Dedifferentiated amniotic fluid mesenchymal stem cell (primary cell): ENCODE data around the gene UQCC2.

ENCODE experiments used
- DNase-seq: peaks from one replicate; pipeline ENCODE4 v3.0.0-alpha.2; 2016; ENCODE audit errors: extremely low spot score

UQCC2 gene

DNA sequence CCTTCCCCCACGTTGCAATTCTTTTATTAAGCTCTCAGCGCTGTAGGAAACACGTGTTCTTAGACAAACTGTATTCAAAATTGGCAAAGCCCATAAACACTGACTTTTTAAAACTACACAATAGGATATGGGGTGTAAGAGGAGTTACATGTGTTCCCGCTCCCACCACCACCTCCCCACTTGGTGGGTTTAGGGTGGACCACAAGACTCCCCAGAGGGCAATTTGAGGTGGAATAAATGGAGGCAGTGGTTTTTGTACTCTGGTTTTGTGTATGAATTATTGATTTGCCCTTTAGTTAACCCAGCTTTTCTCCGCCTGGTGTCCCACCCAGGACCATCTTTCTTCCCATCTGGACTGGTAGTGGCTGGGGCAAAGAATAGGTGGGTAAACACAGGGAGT, 3.7 kb downstream of the UQCC2 start:
- no peak for DNase-seq

- DNase-seq = no peak
These were observed 5.4 kb downstream of the UQCC2 start for GRCh38 chr6:33705955-33706725.

DNA sequence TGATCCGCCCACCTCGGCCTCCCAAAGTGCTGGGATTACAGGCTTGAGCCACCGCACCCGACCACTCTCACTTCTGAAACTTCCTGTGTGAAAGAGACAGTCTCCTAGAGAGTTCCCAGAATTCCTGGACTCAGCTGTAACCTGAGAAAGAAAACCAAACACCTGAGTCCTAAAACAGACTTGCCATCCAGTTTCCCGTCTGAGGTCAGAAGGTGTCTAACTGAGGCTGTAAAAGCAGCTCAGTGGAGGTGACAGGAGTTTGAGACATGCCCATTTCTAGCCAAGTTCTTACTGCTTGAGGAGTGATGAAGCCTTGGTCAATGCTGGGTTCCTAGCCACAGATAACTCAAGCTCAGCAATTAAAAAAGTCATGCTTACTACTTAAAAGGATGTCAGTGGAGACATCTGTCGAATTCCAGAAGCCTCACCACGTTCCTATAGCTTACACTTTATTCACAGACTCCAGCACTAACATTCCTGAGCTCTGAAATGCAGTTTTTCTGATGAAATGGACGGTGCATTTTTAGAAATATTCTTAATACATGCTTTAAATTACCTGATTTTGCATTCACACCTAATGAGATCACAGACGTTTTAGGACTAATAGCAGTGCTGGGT, 6.1 kb downstream of the UQCC2 start:
- DNase-seq = no peak

- DNase-seq = no peak
These were observed 7.1 kb downstream of the UQCC2 start for GRCh38 chr6:33704215-33705066.

DNA sequence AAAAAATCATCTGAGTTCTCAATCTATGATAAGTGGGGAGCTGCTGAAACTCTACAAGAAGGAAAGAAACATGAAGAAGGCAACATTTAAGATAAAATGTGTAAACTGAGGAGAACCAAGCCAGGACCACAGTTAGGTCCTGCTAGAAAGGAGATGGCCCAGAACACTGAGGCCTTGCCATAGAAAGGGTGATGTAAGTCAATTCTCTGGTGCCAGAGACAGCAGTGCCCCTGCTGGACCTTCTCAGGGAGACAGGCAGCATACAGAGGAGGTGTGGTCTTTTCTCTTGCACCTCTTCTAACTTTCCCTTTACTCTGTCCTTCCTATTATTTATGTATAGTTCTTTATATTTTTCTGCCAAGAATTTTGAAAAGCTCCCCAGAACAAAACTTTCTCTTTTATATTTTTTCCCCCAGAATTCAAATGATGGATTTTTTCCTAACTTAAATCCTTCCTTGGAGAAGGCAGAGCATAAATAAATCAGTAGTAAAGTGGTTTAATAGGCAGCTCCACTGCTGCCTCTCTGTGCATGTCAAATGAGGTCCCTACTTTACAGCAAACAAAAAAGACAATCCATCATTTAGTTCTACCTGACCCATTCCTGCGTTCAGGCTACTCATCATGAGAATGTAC, 9.0 kb downstream of the UQCC2 start:
- peak; percentile 58 for DNase-seq

DNA sequence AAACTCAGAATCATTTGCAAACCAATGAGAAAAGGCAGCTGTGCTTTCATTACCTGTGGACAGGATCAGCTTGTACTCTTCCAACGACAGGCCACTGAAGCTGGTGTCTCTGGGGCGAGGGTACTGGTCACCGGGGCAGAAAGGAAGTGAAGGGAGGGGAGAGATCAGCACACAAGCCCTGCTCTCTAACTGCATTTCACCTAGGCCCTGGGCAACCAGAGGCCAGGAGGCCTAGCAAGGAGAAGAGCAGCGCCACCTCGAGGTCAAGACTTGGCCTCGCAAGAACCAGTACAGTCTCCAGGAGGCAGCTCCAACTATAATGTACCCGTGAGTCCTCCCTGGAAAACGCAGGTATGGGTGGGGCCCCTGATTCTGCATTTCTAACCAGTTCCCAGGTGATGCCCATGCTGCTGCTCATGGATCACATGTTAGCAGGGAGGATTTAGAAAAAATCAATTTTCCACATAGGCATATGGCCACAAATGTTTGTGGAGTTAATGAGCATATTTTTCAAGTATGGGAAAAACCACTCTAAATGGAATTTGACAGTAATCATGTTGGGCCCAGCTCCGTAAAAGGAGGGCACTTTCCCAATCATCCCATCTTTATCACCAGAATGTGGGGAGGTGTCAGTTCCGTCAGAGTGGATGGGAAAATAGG, 11.0 kb downstream of the UQCC2 start:
- peak; percentile 26 for DNase-seq

- no peak for DNase-seq
These were observed 11.8 kb downstream of the UQCC2 start for GRCh38 chr6:33699739-33700138.

DNA sequence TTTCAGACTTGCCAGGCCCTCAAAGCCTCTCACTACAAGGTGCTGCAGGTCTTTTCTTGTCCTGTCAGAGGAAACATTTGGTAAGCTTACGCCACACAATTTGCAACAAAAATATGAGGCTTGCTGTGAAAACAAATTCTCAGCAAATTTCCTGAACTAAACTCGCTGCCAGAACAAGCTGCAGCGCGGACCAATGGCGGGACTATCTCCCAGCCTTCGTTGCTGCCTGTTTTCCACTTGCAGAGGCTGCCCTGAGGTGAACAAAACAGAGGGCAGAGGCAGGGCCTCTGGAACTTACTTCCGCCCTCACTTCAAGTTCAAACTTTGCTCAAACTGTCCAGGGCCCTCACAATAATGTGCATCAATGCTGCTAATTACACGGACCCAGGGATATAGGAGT, 12.4 kb downstream of the UQCC2 start:
- DNase-seq = no peak

GRCh38 chr6:33698494-33698893, 13.0 kb downstream of the UQCC2 start:
- no peak for DNase-seq

DNA sequence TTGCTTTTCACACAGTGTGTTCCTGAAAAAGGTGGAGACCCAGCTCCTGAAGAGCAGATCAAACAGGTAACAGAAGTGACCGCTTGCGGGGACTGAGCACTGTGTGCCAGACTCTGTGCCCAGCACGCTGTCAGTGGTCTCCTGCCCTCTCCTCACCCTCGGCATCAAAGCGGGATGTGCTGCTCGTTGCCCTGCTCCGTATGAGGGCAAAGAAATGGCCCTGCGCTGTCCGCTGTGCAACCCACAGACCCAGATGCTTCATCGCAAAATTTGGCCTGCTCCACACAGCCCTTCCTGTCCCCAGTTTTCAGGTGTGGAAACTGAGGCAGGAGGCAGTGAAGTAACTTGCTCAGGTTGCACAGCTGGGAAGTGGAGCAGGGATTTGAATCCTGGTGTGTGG, 13.7 kb downstream of the UQCC2 start:
- no peak for DNase-seq

- DNase-seq = peak; percentile 20
These were observed 14.7 kb downstream of the UQCC2 start for GRCh38 chr6:33696548-33697518.

DNA sequence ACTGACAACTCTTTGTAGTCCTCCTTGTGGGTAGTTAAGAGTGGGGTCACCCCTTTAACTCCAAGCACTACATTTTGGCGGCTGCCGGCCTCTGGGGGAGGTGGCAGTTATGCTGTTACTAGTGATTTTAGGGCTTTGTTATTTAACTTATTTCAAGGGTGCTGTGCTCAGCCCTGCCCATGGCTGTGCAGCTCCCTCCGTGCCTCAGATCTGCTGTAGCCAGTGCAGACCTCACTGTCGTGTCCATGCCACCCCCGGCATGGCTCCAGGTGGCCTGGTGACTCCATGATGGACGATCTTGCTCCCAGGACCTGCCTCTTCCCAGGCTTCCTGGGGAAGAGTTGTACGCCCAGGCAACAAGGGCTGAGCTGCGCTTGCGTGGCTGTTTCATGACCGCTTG, 15.4 kb downstream of the UQCC2 start:
- DNase-seq = no peak

- DNase-seq = no peak
These were observed 16.0 kb downstream of the UQCC2 start for GRCh38 chr6:33695451-33695887.

DNA sequence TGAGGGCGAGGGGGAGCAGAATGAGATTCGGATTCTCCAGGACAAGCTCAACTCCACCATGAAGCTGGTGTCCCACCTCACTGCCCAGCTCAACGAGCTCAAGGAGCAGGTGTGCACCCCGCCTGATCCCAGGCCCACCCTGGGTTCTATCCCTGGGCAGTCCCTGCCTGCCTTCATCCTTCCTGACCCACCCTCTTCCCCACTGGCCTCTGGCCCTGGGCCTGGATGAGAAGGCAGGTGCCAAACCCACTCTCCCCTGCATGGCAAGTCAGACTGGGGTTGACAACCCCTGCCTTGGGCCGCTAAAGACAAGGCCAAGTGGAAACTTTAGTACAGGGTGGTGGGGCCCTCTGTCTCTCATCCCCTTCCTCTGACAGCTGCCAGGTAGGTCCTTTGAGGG, 16.5 kb downstream of the UQCC2 start:
- no peak for DNase-seq

- DNase-seq = peak; percentile 50
These were observed 17.0 kb downstream of the UQCC2 start for GRCh38 chr6:33694401-33694931.

GRCh38 chr6:33693186-33694105, 18.1 kb downstream of the UQCC2 start:
- no peak for DNase-seq

DNA sequence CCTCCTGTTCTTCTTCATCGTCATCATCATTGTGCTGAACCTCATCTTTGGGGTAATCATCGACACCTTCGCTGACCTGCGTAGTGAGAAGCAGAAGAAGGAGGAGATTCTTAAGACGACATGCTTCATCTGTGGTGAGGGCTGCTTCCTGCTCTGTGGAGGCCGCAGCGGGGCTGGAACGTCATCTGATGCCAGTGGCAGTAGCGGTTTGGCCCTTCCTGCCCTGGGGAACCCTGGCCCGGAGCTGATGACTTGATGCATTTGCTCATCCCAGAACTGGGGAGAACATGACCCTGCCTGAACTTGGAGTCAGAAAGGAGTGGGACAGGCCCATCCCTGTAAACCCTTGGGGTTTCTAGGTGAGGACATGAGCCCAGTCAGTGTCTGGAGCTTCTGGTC, 18.7 kb downstream of the UQCC2 start:
- no peak for DNase-seq

DNA sequence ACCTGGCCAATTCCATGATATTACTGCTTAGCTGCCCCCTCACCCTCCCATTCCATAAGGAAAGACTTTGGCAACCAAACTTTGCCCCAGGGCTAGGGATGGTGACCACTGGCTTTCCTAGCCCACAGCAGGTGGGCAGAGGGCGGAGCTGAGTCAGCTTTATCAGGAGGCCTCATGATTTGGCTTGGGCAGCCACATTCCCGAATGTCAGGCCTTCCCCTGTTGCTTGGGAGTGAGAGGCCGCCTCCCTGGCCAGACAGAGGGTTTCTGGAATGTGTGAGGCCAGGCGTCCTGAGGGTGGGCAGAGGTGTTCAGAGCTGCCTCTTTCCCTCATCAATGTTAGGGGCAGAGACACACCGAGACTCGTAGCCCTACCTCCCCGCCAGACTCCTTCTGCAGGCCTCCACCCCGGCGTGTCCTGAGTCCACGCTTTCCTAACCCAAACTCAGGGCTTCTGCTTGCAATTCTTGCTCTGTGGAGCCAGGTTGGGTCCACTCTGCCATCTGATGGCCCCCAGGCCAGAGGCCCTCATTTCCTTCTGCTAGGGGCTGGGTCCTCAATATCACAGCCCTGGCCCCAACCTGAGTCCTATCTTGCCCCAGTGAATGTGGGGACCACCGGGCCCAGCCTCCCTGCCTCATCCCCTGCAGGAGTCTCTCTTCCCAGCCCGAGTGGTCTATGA, 19.3 kb downstream of the UQCC2 start:
- peak; percentile 61 for DNase-seq
